ENCODE measurements around the gene USP5.

USP5 gene

GRCh38 chr12:6851921-6852650 is at the start of gene USP5:
Gene USP5, plus strand, starts transcription at chr12:6852150. Its CDS starts 30 bp downstream, at chr12:6852180.
- peak; percentile 98 to 99 for DNase-seq (ENCODE audit: low read depth in 2 of 2)

GRCh38 chr12:6807170-6807569 is 44.8 kb upstream of the USP5 start:
- no peak for DNase-seq (ENCODE audit: low read depth in 2 of 2)

- DNase-seq (ENCODE audit: low read depth in 2 of 2) = no peak
Observed at GRCh38 chr12:6809056-6809455, 42.9 kb upstream of the USP5 start.

- no peak for DNase-seq (ENCODE audit: low read depth in 2 of 2)
Observed at GRCh38 chr12:6810758-6811157, 41.2 kb upstream of the USP5 start.

GRCh38 chr12:6813363-6813762 is 38.6 kb upstream of the USP5 start:
- no peak for DNase-seq (ENCODE audit: low read depth in 2 of 2)

GRCh38 chr12:6816598-6816997 is 35.4 kb upstream of the USP5 start:
- no peak for DNase-seq (ENCODE audit: low read depth in 2 of 2)

- DNase-seq (ENCODE audit: low read depth in 2 of 2) = no peak
Observed at GRCh38 chr12:6817098-6817497, 34.9 kb upstream of the USP5 start.

- no peak for DNase-seq (ENCODE audit: low read depth in 2 of 2)
Observed at GRCh38 chr12:6817662-6818157, 34.2 kb upstream of the USP5 start.

- no peak for DNase-seq (ENCODE audit: low read depth in 2 of 2)
Observed at GRCh38 chr12:6818222-6818621, 33.7 kb upstream of the USP5 start.

GRCh38 chr12:6818645-6819044 is 33.3 kb upstream of the USP5 start:
- DNase-seq (ENCODE audit: low read depth in 2 of 2) = no peak

GRCh38 chr12:6819106-6820030 is 32.6 kb upstream of the USP5 start:
- no peak for DNase-seq (ENCODE audit: low read depth in 2 of 2)

GRCh38 chr12:6820166-6820565 is 31.8 kb upstream of the USP5 start:
- no peak for DNase-seq (ENCODE audit: low read depth in 2 of 2)

GRCh38 chr12:6821591-6822425 is 30.1 kb upstream of the USP5 start, which contains the start of gene GPR162:
Gene GPR162, plus strand, starts transcription at chr12:6821821. Its CDS starts 2,078 bp downstream, at chr12:6823899.
- no peak for DNase-seq (ENCODE audit: low read depth in 2 of 2)

GRCh38 chr12:6822426-6823135 is 29.4 kb upstream of the USP5 start:
- no peak for DNase-seq (ENCODE audit: low read depth in 2 of 2)

GRCh38 chr12:6823182-6824084 is 28.5 kb upstream of the USP5 start:
- no peak for DNase-seq (ENCODE audit: low read depth in 2 of 2)

GRCh38 chr12:6824085-6824775 is 27.7 kb upstream of the USP5 start:
- no peak for DNase-seq (ENCODE audit: low read depth in 2 of 2)

GRCh38 chr12:6824901-6825381 is 27.0 kb upstream of the USP5 start:
- no peak for DNase-seq (ENCODE audit: low read depth in 2 of 2)

- peak; percentile 62 to 80 for DNase-seq (ENCODE audit: low read depth in 2 of 2)
Observed at GRCh38 chr12:6825398-6826124, 26.4 kb upstream of the USP5 start.

All from stimulated activated CD4-positive, alpha-beta T cell treated with anti-CD3 and anti-CD28 coated beads, Interleukin-15, amount 100 ng/mL, for 48 hours (primary cell).